PC-9 (cell line): ENCODE data around the gene DDHD1. TPM values are rescaled to one million over a fixed set of nuclear protein-coding genes. Genes with fewer than 3 reads are reported as not detected.
"Not testable (repeated sequence)": the region's sequence is repeated elsewhere in the genome, so short reads cannot be mapped to it uniquely, and the experiment has no call there.

Experiments
- BruUV-seq: library from RNA; stranded (reverse); fragments of 400-500 nt; replicated peaks from 2 replicates; lab custom pipeline; 2021; lab: Mats Ljungman, UMichigan
- CTCF ChIA-PET: fragments of 300-600 bp; sonication (Branson Sonifier 250); formaldehyde crosslinking; loops from one replicate; lab custom pipeline; 2022; ENCODE audit warnings: antibody characterized with exemption; lab: Charles Lee
- POLR2A ChIA-PET: fragments of 300-600 bp; sonication (Branson Sonifier 250); formaldehyde crosslinking; loops from one replicate; lab custom pipeline; 2022; ENCODE audit warnings: antibody characterized with exemption; ENCODE audit not compliant: unreplicated experiment; lab: Charles Lee
- DNase-seq, 2 experiments: peaks; one replicate each; pipeline versions ENCODE4 v3.0.0 to v3.0.0-alpha.2; 2015 to 2022; ENCODE audit warnings: mixed read lengths in 1 of 2
- H2AFZ ChIP-seq: fragments of 200-600 bp; sonication (generic); 2 replicates; pipeline ENCODE4 v1.8.1; 2017; ENCODE audit warnings: antibody characterized with exemption
- H3F3A ChIP-seq: fragments of 200-600 bp; sonication (generic); 2 replicates; pipeline ENCODE4 v1.8.1; 2017; ENCODE audit warnings: antibody characterized with exemption, mild to moderate bottlenecking, low read depth; ENCODE audit not compliant: insufficient read depth
- H3K27ac ChIP-seq: fragments of 200-600 bp; sonication (generic); 2 replicates; pipeline ENCODE4 v1.6.1; 2016; ENCODE audit warnings: mixed run types
- H3K27me3 ChIP-seq: fragments of 200-600 bp; sonication (generic); 2 replicates; pipeline ENCODE4 v1.6.1; 2016; ENCODE audit warnings: low read depth, mixed run types; ENCODE audit not compliant: insufficient read depth
- H3K36me3 ChIP-seq: fragments of 200-600 bp; sonication (generic); 2 replicates; pipeline ENCODE4 v1.6.1; 2016; ENCODE audit warnings: low read depth, mixed run types
- H3K4me1 ChIP-seq: fragments of 200-600 bp; sonication (generic); replicated peaks from 2 replicates; pipeline ENCODE4 v1.6.1; 2016; ENCODE audit warnings: mixed run types; ENCODE audit not compliant: insufficient read depth
- H3K4me2 ChIP-seq: fragments of 200-600 bp; sonication (generic); 2 replicates; pipeline ENCODE4 v1.6.1; 2017; ENCODE audit warnings: mixed run types
- H3K4me3 ChIP-seq: fragments of 200-600 bp; sonication (generic); 2 replicates; pipeline ENCODE4 v1.6.1; 2016; ENCODE audit warnings: mixed run types
- H3K79me2 ChIP-seq: fragments of 200-600 bp; sonication (generic); 2 replicates; pipeline ENCODE4 v1.6.1; 2017; ENCODE audit warnings: low read depth, mixed run types
- H3K9me2 ChIP-seq: fragments of 200-600 bp; sonication (generic); 2 replicates; pipeline ENCODE4 v1.8.1; 2017; ENCODE audit warnings: mild to moderate bottlenecking; ENCODE audit not compliant: insufficient read depth
- H3K9me3 ChIP-seq: fragments of 200-600 bp; sonication (generic); 2 replicates; pipeline ENCODE4 v1.8.1; 2016; ENCODE audit warnings: low read depth; ENCODE audit not compliant: insufficient read depth
- H4K20me1 ChIP-seq: fragments of 200-600 bp; sonication (generic); 2 replicates; pipeline ENCODE4 v1.8.1; 2017; ENCODE audit not compliant: insufficient read depth
- CTCF ChIP-seq: fragments of 200-600 bp; sonication (generic); conservative IDR thresholded peaks from 2 replicates; pipeline ENCODE4 v1.6.1; 2017; ENCODE audit warnings: mixed run types, antibody characterized with exemption, mild to moderate bottlenecking, moderate library complexity
- EZH2 ChIP-seq: fragments of 200-600 bp; sonication (generic); IDR thresholded peaks from 2 replicates; pipeline ENCODE4 v1.8.0; 2017; ENCODE audit warnings: antibody characterized with exemption, low read depth
- intact Hi-C: fragments of 100-400 bp; cut with micrococcal nuclease; formaldehyde crosslinking; loops from one replicate; pipeline ENCODE4 v1.10.0; 2022; ENCODE audit not compliant: unreplicated experiment
- total RNA-seq: library from RNA; stranded (reverse); gene quantifications from 2 replicates; pipeline ENCODE4 v1.2.3, GENCODE V29; 2021

The DDHD1 gene
- total RNA-seq, 1 experiment from 2014 or later, result 11.3 TPM

GRCh38 chr14:53090853-53091252, 62.3 kb downstream of the DDHD1 start:
- H3F3A ChIP-seq, result no peaks in the 10 kb centered on the region
- no peak overlapping the region for H3K27ac ChIP-seq
- H3K79me2 ChIP-seq, result no peaks in the 10 kb centered on the region
- 0 out of 2 replicates have a peak, but pooled peaks cover 4% of the 10 kb centered on the region for H3K9me3 ChIP-seq
- no peaks in the 10 kb centered on the region for H3K9me2 ChIP-seq
- H2AFZ ChIP-seq, result no peak overlapping the region
- no peaks in the 10 kb centered on the region for H3K27me3 ChIP-seq
- no peak for DNase-seq
- POLR2A ChIA-PET, result interaction anchor here (0.6 kb wide), 1 partner anchor 14 kb away, joined by 3 read pairs; no protein-coding TSS in a partner anchor
- no peak overlapping the region for H3K4me2 ChIP-seq
- no peak overlapping the region for H3K4me3 ChIP-seq
- TF ChIP-seq EZH2, result no peak
- no peak for TF ChIP-seq CTCF
- BruUV-seq, result no TSS peak
- no peaks in the 10 kb centered on the region for H3K4me1 ChIP-seq
- intact Hi-C loops, result no loop called here
- no peaks in the 10 kb centered on the region for H4K20me1 ChIP-seq
- H3K36me3 ChIP-seq, result no peaks in the 10 kb centered on the region
- CTCF ChIA-PET, result no interaction called here

- H3K4me3 ChIP-seq, H3K27me3 ChIP-seq, H3K79me2 ChIP-seq, H3K9me2 ChIP-seq, H3K27ac ChIP-seq, H2AFZ ChIP-seq, CTCF ChIA-PET, H3F3A ChIP-seq, DNase-seq, BruUV-seq, H3K36me3 ChIP-seq, H4K20me1 ChIP-seq, H3K4me2 ChIP-seq, intact Hi-C loops, H3K4me1 ChIP-seq, POLR2A ChIA-PET, H3K9me3 ChIP-seq: not testable (repeated sequence)
Measured at GRCh38 chr14:53084954-53085353, 68.2 kb downstream of the DDHD1 start.

- Histone ChIP-seq H3K36me3 (no peaks in the 10 kb centered on the region), H3K9me2 (no peaks in the 10 kb centered on the region), H3F3A (no peaks in the 10 kb centered on the region), H3K4me3 (no peak overlapping the region), H4K20me1 (no peaks in the 10 kb centered on the region), H3K4me1 (no peaks in the 10 kb centered on the region), H3K9me3 (no peaks in the 10 kb centered on the region), H3K27me3 (no peaks in the 10 kb centered on the region), H3K4me2 (no peak overlapping the region), H3K27ac (no peak overlapping the region), H3K79me2 (no peaks in the 10 kb centered on the region), H2AFZ (no peak overlapping the region)
- intact Hi-C loops, result loop anchor here (5.0 kb wide), 1 partner anchor 88 kb away; the partner anchor contains the start of gene DDHD1
- no TSS peak for BruUV-seq
- DNase-seq, result no peak
- CTCF ChIA-PET, result interaction anchor here (0.6 kb wide), 1 partner anchor 381 kb away, joined by 4 read pairs; no protein-coding TSS in a partner anchor
- TF ChIP-seq EZH2 (no peak), CTCF (no peak)
- POLR2A ChIA-PET, result no interaction called here
Measured at GRCh38 chr14:53064475-53064874, 88.6 kb downstream of the DDHD1 start.

GRCh38 chr14:53062856-53063255, 90.3 kb downstream of the DDHD1 start:
- TF ChIP-seq CTCF (no peak), EZH2 (no peak)
- H3K4me2 ChIP-seq, result no peak overlapping the region
- H3K9me3 ChIP-seq, result no peaks in the 10 kb centered on the region
- H4K20me1 ChIP-seq, result no peaks in the 10 kb centered on the region
- H3K4me1 ChIP-seq, result no peaks in the 10 kb centered on the region
- intact Hi-C loops, result loop anchor here (5.0 kb wide), 1 partner anchor 89 kb away; the partner anchor contains the start of gene DDHD1
- no peak overlapping the region for H2AFZ ChIP-seq
- H3K4me3 ChIP-seq, result no peak overlapping the region
- H3K79me2 ChIP-seq, result no peaks in the 10 kb centered on the region
- H3K9me2 ChIP-seq, result no peaks in the 10 kb centered on the region
- no TSS peak for BruUV-seq
- H3F3A ChIP-seq, result no peaks in the 10 kb centered on the region
- ChIA-PET CTCF (interaction anchor here (0.7 kb wide), 1 partner anchor 252 kb away, joined by 3 read pairs; no protein-coding TSS in a partner anchor), POLR2A (no interaction called here)
- no peaks in the 10 kb centered on the region for H3K36me3 ChIP-seq
- no peak for DNase-seq
- H3K27ac ChIP-seq, result no peak overlapping the region
- no peaks in the 10 kb centered on the region for H3K27me3 ChIP-seq
